HG03039 (cell line): ENCODE data around the gene SLC2A4.

ENCODE experiments used
- ATAC-seq: cut with Tn5 transposase; IDR thresholded peaks from one replicate; pipeline ENCODE4 v1.9.1; 2021; ENCODE audit warnings: mild to moderate bottlenecking, moderate library complexity; ENCODE audit not compliant: unreplicated experiment

Gene SLC2A4

DNA sequence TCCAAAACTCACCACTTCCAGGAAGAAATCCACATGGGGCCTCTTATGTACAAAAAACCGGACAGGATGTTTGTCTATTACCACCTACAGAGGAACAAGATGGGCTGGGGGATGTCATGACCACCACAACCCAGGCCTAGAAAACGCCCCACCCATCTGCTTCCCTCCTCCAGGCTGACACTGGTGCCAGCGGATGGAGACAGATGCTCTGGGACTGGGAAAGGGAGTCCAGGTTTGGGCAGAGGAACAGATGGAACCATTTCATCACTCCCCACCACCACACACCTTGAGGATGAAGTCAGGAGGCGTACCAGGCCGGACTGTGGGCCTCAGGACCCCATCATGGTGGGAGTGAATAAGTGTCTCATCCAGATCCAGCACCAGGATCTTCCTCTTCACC lies 34.7 kb upstream of the SLC2A4 start:
- ATAC-seq: no peak

DNA sequence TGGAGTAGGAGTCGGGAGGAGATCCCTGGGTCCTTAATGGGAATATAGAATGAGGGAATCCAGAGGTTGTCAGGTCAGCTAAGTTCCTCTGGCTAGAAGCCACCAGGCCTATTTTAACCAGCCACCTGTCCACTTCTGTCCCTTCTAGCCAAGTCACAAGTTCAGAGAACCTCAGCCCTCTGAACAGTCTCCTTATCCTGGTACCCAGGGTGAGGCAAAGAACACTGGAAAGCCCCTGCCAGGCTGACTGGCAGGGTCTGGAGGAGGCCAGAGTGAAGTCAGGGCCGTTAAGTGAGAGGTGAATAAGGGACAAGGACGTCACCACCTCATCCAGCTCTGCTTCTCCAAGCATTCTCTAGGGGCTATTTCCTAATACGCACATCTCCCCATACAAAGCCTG lies 32.7 kb upstream of the SLC2A4 start:
- ATAC-seq: no peak

DNA sequence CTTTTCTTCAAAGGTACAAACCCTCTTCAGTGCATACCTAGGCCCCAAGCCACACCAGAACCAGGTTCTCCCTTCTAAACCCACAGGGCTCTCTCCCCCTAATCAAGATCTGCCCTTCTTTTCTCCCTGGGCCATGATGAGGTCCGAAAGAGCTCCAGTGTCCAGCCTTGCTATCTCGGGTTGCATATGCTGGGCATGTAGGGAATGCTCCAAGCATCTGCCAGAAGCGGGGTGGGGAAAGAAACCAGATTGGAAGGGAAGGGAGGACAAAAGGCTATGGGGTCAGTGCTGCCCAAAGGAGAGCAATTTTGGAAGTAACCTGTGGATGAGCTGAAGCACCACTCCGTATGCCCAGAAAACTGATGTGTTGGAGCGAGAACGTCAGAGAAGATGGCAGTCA lies 32.3 kb upstream of the SLC2A4 start:
- no peak for ATAC-seq

DNA sequence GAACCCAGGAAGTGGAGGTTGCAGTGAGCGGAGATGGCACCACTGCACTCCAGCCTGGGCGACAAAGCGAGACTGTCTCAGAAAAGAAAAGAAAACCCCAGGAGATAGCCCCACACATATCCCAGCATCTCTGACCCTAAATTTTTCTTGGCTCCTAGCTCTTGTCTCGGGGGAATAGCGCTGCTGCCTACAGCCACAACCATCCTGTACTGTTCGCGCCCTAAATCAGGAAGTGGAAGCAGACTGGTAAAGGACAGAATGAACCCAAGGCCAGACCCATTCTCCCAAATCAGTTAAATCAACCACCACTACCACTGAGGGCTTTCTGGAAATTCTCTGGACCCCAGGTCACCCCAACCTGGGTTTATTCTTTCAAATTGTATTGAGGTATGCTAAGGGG lies 31.7 kb upstream of the SLC2A4 start:
- ATAC-seq: no peak

DNA sequence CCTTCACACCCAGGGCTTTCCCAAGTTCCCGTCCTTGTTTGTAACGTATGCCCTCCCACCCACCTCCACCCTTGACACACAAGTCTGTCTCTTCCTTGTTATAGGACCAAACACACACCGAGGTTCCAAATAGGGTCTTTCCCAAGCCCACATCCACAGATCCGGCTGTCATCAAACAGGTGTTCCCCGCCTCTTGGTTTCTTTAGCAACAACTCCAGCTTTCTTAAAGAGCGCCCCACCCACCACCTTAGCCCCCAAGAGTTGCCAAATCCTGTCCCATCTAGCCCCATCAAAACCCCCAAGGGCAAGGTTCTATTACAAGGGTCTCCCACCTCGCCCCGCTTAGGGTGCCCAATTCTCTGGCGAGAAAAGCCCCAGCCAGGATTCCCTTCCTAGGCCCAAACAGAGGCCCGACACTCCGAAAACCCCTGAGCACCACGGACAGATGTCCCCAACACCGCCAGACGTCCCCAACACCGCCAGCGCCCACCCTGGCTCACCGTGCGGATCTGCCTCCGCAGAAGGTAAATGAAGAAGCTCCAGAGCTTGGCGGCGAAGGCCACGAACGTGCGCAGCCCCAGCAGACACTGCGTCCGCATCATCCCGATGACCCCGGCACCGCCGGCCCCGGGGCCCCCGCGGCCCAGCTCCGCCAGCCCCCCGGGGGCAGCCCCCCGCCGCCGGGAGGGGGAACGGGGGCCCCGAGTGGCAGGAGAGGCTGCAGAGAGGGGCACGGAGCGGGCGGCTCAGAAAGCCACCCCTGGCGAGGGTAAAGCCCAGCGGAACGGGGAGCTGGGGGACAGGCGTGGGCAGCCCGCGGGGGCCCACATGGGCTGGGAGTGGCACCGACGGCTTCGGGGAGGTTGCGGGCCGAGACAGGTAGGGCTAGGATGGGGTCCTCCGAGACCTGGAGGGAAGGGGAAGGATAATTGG lies 30.6 kb upstream of the SLC2A4 start:
- ATAC-seq: no peak

DNA sequence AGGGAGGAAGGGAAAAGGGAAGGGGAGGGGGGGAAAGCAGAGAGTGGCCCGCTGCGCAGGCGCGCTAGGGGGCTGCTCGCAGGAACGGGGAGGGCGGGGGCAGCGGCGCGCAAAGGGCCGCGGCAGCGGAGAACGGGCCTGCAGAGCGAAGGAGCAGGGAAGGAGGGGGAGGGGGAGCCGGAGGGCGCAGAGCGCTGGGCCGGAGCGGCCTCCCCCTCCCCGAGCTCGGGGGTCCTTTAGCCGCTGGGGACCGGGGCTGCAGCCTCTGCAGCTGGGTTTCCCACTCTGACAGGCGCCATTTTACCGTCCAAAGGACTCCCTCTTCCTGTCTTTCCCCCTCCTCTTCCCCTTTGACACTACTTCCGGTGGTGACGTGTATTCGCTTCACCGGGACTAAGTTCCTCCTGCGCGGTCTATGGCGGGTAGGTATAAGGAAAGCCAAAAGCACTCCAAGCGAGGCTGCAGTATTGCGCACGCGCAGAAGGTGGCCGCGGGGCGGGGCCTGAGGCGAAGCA lies 29.8 kb upstream of the SLC2A4 start, which contains the start of gene CTDNEP1:
Gene CTDNEP1 (minus strand): TSS at position 74 of the 515 bp plus-strand sequence. CDS start 438 bp downstream, outside the sequence.
- ATAC-seq: peak; percentile 74

DNA sequence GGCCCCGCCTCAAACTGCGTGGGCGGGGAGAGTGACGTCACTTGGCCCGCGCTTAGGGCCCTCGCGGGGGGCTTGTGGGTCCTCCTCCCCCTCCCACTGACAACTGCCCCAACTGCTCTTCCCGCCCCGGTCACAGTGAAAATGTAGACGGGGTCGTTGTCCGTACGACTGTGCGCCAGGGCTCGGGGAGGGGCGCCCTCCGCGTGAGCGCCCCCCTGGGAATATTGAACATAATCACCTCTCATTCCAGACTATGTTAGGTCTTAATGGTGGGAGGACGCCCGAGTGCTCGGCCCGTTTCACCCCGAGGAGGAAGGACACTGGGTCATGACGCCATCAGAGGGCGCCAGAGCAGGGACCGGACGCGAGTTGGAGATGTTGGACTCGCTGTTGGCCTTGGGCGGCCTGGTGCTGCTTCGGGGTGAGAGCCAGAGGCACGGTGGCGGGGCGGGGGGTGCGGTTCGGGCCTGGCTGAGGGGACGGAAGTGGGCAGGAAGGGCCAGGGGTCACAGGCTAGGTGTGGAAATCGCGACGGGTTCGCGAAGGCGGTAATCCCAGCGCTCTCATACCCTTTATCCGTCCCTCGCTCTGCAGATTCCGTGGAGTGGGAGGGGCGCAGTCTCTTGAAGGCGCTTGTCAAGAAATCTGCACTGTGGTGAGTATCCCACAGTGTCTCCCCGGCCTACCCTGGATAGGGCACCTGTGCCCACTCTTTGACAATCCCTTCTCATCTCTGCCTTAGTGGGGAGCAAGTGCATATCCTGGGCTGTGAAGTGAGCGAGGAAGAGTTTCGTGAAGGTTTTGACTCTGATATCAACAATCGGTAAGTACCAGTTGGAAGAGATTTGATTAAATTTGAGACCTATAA lies 29.1 kb upstream of the SLC2A4 start, which contains the start of gene ELP5:
Gene ELP5 (plus strand): TSS at position 40 of the 868 bp plus-strand sequence. CDS start 336 bp downstream, at position 376.
- peak; percentile 48 for ATAC-seq

DNA sequence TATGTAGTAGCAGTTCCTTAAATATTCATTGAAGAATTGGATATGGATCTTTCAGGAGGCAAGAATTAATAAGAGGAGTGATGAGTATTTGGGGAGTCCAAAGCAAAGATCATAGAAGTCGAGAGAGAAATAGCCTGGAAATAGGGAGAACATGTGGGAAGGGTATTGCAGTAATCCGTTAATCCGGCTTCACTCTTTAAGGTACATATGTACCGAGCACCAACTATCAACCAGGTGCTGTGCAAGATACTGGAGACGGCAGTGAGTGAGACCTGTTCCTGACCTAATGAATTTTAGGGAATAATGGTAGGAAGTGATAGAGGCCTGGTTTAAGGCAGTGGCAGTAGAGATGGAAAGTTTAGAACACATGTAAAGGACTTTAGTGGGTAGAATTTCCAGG lies 28.4 kb upstream of the SLC2A4 start:
- no peak for ATAC-seq

DNA sequence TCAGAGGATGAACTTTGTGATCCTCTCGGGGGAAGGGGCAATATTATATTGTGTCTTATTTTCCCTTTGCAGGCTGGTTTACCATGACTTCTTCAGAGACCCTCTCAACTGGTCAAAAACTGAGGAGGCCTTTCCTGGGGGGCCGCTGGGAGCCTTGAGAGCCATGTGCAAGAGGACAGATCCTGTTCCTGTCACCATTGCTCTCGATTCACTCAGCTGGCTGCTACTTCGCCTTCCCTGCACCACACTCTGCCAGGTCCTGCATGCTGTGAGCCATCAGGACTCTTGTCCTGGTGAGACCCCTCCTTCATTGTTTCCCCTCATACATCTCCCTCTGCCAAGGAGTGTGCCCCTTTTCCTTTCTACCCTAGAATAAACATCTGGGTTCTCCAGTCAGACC lies 27.0 kb upstream of the SLC2A4 start:
- no peak for ATAC-seq

DNA sequence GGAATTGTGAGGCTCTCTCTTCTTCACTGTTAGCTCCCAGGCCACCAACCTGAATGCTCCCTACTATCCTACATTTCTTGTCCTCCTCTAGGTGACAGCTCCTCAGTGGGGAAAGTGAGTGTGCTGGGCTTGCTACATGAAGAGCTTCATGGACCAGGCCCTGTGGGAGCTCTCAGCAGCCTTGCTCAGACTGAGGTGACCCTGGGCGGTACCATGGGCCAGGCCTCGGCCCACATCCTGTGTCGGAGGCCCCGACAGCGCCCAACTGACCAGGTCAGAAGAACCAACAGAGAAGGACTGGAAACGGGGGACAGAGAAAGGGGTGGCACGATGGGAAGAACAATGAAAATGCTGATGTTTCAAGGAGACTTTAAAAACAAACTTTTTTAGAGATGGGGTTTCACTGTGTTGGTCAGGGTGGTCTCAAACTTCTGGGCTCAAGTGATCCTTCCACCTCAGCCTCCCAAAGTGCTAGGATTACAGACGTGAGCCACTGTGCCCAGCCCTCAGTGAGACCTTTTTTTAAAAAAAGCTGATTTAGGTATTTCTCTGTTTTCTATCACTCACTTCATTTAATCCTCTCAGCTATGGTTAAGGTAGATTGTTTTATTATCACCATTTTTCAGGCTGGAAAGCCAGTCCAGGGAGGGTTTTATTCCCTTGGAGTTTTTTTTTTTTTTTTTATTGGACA lies 24.6 kb upstream of the SLC2A4 start:
- ATAC-seq: no peak

DNA sequence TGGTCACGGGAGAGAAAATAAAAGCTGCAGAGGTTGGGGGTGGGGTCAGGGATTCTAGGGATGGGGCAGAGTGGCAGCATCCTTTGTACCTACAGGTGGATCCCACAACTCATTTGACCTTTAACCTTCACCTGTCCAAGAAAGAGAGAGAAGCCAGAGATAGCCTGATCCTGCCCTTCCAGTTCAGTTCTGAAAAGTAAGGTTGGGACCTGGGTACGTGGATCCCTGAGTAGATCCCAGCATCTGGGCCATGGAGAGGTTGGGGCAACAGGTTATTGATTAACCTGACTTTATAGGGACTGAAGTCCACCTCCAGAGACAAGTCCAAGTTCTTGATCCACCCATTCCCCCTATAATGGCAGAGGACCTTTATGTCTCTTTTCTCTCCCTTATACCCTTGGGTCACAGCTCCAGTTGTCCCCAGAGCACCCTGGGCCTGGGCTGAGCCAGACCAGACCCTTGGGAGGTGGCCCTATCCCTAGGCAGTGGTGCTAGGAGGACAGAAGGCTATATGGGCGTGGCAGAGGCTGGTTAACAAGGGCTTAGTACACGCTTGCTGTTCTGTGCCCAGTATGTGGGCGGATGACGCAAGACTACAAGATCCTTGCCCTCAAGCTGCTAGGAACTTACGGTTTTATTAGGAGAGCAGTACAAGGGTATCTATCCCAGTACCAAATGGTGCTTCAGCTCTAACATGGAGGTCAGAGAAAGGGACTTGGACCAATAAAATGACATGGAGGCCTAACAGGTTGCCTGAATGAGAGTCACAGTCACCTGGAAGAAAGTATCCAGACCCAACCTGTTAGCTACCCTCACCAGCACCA lies 22.6 kb upstream of the SLC2A4 start:
- ATAC-seq: no peak

DNA sequence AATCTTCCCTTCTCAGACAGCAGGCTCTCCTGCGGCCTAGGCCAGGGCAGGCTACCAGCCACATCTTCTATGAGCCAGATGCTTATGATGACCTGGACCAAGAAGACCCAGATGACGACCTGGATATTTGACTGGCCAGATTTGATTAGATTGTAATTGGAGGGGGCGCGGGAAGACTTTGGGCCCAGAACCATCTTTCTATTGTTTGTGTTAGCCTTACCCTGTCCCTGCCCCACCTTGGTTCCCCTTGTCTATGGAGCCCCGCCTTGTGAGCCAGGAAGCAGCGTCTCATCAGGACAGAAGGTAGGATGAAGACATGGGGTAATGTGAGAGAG lies 22.0 kb upstream of the SLC2A4 start:
- no peak for ATAC-seq

DNA sequence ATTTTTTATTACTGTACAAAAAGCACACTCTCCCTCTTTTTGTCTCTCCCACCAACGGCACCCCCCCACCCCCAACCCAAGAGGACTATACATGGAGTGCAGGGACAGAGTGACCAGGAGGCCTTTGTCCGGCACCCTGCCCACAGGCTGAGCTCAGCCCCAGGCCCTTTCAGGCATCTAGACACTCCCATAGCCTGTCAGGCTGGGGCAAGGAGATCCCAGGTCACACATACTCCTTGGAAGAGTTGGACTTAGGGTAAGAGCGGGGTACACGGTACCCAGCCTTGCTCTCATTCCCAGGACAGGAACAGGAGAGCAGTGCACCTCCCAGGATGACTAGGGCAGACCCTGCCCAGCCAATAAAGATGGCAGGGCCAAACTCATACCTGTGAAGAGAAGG lies 21.4 kb upstream of the SLC2A4 start:
- no peak for ATAC-seq

DNA sequence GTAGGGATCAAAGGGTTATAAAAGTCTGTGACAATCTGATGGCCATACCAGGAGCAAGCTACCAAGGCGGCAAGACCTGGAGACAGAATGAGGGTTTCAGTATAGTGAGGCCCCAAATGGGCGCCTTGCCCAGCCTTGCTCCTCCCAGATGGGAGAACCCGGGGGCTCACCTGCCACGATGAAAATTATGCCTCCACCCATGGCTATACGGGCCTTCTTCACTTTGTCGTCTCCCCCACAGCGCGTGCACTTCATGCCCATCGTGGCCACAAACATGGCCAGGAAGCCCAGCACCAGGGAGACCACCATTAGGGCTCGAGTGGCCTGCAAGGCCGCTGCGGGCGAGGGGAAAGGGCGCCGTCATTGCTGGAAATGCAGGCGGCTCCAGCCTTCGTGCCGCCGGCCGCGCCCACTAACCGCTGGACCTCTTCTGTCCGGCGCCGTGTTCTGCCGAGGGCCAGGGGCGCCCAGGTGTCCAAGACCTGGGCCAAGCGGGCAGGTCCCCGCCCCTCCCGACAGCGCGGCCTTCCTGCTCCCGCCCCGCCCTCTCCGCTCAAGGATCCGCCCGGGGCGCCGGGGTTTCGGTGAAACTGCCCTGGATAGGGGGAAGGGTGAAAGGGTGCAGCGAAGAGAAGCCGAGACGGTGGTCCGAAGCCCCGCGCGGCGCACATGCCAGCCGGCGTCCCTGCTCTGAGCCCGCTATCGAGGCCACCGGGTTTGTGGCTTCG lies 20.7 kb upstream of the SLC2A4 start:
- no peak for ATAC-seq

DNA sequence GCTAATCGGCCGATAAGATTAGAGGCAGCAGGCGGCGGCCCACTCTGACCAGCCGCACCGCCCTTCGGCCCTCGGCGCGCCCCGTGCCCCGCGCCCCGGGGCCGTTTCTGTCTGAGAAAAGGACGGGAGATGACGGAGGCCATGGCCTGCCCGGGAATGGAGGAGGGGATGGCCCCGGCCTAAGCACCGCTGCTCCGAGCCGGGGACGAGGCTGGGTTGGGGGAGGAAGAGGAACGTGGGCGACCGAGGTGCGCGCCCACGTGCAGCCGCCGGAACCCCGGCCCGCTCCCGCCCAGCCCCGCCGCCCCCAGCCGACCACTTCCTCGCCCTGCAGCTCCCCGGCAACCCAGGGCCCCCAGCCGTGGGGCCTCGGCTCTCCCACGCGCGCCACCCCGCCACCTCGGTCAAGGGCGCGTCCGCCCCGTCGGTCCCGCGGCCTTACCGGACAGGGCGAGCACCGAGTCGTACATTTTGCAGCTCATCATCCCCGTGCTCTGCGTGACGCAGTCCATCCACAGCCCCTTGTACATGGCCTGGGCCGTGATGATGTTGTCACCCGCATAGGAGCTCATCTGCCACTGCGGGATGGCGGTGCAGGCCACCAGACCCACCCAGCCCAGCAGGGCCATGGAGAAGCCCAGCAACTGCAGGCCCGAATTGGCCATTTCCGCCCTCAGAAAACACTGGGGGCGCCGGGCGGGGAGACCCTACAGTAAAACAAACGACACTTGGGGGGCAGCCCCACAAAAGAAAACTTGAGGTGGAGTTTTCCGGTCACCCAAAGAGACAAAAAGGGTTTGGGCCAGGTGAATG lies 19.9 kb upstream of the SLC2A4 start:
- ATAC-seq: no peak

DNA sequence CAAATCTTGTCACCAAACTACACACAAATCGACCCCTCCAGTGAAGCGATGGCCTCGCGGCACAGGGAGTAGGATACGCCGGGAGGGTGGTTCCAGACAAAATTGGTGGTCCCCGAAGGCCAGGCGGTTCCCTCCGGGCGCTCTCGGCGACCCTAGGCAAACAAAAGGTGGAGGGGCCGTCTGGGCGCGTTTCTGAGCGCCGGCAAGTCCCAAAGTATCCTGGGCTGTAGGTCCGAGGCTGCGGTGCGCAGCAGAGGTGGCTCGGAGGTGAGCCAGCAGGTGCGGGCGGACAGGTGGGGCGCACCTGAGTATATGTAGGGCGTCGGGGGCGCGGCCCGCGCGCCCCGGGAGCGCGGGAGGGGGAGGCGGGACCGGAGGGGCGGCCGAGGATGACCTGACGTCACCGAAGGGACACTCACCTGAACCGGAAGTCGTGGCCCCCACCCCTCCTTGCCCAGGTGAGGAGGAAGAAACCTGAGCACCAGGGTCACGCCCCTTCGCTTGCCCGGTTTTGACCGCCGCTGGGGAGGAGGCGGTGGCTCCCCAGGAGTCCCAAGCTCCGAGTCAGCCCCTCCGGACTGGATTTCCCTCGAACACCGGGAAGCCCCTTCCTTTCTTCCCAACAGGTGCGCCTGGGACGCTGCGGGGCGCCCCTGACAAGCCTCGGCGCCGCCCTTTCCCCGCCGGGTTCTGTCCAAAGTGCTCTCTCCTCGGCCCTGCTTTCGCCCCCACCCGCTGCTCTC lies 19.2 kb upstream of the SLC2A4 start, which contains the start of gene CLDN7:
Gene CLDN7 (minus strand): TSS at position 287 of the 743 bp plus-strand sequence. CDS start 435 bp downstream, outside the sequence.
- no peak for ATAC-seq

DNA sequence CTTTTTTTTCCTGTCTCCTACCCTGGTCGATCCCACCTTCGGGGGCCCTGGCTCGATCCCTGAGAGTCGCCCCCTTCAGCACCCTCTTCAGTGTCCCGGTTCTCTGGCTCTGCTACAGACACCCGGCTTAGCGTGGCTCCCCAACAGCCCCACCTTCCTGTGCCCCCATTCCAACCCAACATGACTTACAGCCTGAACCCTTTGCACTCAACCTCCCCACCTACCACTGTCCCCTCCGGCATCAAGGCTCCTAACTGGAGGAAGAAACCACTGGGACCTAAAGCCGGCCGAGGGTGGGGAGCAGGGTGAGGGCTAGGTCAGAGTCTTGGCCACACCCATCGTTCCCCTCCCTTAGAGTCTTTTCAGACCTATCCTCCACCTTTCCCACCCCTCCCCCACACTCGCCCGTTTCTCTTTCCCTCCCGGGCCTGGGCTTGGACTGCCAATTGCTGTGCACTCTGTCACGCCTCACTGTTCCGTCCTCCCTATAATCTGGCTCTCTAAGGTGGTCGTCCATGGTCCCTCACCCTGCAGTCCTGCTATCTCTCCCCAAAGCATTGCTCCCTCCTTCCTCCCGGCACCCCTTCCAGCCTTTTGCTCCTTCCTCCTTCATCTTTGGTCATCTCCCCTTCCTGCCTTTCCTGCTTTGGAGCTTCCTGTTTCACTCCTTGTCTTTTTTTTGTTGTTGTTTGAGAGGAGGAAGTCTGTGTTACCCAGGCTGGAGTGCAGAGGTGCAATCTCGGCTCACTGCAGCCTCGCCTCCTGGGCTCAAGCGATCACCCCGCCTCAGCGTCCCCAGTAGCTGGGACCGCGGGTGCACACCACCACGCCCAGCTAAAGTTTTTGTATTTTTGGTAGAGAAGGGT lies 18.4 kb upstream of the SLC2A4 start:
- ATAC-seq: no peak
